ENCODE data around the gene ALKBH4.
"Not testable (repeated sequence)": the region's sequence is repeated elsewhere in the genome, so short reads cannot be mapped to it uniquely, and the experiment has no call there.

- not testable (repeated sequence) for TF ChIP-seq CTCF (IDR thresholded peaks at IDR 0.05 in 2 of 3, conservative IDR thresholded peaks at IDR 0.05 in 1 of 3; ENCODE audit: control insufficient read depth in 2 of 3, extremely low read depth in 1 of 3, insufficient read depth in 1 of 3, low read depth in 3 of 3, low read length in 3 of 3); NFXL1 (IDR thresholded peaks at IDR 0.05; ENCODE audit: borderline replicate concordance); EZH2 (IDR thresholded peaks at IDR 0.05; ENCODE audit: borderline replicate concordance, control insufficient read depth, low read depth, low read length); ZNF622 (IDR thresholded peaks at IDR 0.05); POLR2AphosphoS2 (IDR thresholded peaks at IDR 0.05; ENCODE audit: low read depth, low read length); GABPA (IDR thresholded peaks at IDR 0.05; ENCODE audit: low read depth); IKZF1 (conservative IDR thresholded peaks at IDR 0.05); RELA (IDR thresholded peaks at IDR 0.05; ENCODE audit: borderline replicate concordance, partially characterized antibody)
- TF ChIP-seq, protein P1, sequence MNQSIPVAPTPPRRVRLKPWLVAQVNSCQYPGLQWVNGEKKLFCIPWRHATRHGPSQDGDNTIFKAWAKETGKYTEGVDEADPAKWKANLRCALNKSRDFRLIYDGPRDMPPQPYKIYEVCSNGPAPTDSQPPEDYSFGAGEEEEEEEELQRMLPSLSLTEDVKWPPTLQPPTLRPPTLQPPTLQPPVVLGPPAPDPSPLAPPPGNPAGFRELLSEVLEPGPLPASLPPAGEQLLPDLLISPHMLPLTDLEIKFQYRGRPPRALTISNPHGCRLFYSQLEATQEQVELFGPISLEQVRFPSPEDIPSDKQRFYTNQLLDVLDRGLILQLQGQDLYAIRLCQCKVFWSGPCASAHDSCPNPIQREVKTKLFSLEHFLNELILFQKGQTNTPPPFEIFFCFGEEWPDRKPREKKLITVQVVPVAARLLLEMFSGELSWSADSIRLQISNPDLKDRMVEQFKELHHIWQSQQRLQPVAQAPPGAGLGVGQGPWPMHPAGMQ (IDR thresholded peaks at IDR 0.05; ENCODE audit: borderline replicate concordance): not testable (repeated sequence)
- TF ChIP-seq, protein P2, sequence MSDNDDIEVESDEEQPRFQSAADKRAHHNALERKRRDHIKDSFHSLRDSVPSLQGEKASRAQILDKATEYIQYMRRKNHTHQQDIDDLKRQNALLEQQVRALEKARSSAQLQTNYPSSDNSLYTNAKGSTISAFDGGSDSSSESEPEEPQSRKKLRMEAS (IDR thresholded peaks at IDR 0.05; ENCODE audit: low read depth, low read length): not testable (repeated sequence)
Measured at GRCh38 chr7:102484317-102484716, 19.7 kb upstream of the ALKBH4 start.

All from GM12878 (cell line).